Prostate gland (tissue), 2 donors: ENCODE data around the gene SND1. TPM values are rescaled to one million over a fixed set of nuclear protein-coding genes. Genes with fewer than 3 reads are reported as not detected.

ENCODE experiments used
- DNase-seq: peaks from one replicate; pipeline ENCODE4 v3.0.0-alpha.2; 2019; ENCODE audit warnings: low spot score
- H3K27ac ChIP-seq, 2 donors: fragments of 200-600 bp; sonication (generic); 2 replicates each; pipeline ENCODE4 v1.5.1; 2017 to 2019
- H3K27me3 ChIP-seq: fragments of 200-600 bp; sonication (generic); replicated peaks from 2 replicates; pipeline ENCODE4 v1.5.1; 2019; ENCODE audit not compliant: insufficient read depth
- H3K36me3 ChIP-seq, 2 donors: fragments of 200-600 bp; sonication (generic); 1 replicate in 1 of 2; 2 replicates in 1 of 2; pipeline versions ENCODE4 v1.5.1 to v1.8.1; 2017 to 2019
- H3K4me1 ChIP-seq: fragments of 200-600 bp; sonication (generic); replicated peaks from 2 replicates; pipeline ENCODE4 v1.5.1; 2019
- H3K4me3 ChIP-seq, 2 donors: fragments of 200-600 bp; sonication (generic); 2 replicates each; pipeline ENCODE4 v1.5.1; 2017 to 2019
- H3K9me3 ChIP-seq: fragments of 200-600 bp; sonication (generic); 2 replicates; pipeline ENCODE4 v1.5.1; 2017
- POLR2A ChIP-seq: fragments of 450-650 bp; IDR thresholded peaks from one replicate; pipeline ENCODE4 v1.6.1; 2016; ENCODE audit warnings: antibody characterized with exemption, mild to moderate bottlenecking
- POLR2AphosphoS5 ChIP-seq: sonication (generic); formaldehyde crosslinking; IDR thresholded peaks from one replicate; pipeline ENCODE4 v1.6.1; 2017; ENCODE audit warnings: antibody characterized with exemption
- WGBS: methylation state at CpG from one replicate; pipeline ENCODE4 v1.1.5; 2018; 5-methylcytosine and 5-hydroxymethylcytosine counted together
- intact Hi-C: fragments of 100-400 bp; cut with DNase I; formaldehyde crosslinking; loops from one replicate; pipeline ENCODE4 v1.14.2; 2022
- total RNA-seq, 2 donors: library from RNA; depleted of rRNA; stranded (reverse); fragments of >200 nt; gene quantifications; one replicate each; pipeline ENCODE4 v1.1.0, GENCODE V29; 2016
- TF ChIP-seq, protein P1 (sequence below), 4 experiments: fragments of 200-600 bp in 2 of 4; fragments of 450-650 bp in 2 of 4; sonication (generic) in 2 of 4; IDR thresholded peaks; 1 replicate in 3 of 4; 2 replicates in 1 of 4; pipeline ENCODE4 v1.5.1; 2016 to 2019; ENCODE audit warnings: antibody characterized with exemption in 4 of 4, mild to moderate bottlenecking in 2 of 4, moderate library complexity in 2 of 4

SND1 gene
- total RNA-seq, 2 donors from 2014 or later, result 175 to 190 TPM

- DNase-seq, result no peak
- no peaks in the 10 kb centered on the region for H3K4me1 ChIP-seq
- 82% methylated on average over 2 of the region's 2 CpGs for WGBS
- no peak for TF ChIP-seq POLR2AphosphoS5
- TF ChIP-seq, protein P1, sequence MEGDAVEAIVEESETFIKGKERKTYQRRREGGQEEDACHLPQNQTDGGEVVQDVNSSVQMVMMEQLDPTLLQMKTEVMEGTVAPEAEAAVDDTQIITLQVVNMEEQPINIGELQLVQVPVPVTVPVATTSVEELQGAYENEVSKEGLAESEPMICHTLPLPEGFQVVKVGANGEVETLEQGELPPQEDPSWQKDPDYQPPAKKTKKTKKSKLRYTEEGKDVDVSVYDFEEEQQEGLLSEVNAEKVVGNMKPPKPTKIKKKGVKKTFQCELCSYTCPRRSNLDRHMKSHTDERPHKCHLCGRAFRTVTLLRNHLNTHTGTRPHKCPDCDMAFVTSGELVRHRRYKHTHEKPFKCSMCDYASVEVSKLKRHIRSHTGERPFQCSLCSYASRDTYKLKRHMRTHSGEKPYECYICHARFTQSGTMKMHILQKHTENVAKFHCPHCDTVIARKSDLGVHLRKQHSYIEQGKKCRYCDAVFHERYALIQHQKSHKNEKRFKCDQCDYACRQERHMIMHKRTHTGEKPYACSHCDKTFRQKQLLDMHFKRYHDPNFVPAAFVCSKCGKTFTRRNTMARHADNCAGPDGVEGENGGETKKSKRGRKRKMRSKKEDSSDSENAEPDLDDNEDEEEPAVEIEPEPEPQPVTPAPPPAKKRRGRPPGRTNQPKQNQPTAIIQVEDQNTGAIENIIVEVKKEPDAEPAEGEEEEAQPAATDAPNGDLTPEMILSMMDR (IDR thresholded peaks at IDR 0.05), result no peak
- no peak for TF ChIP-seq POLR2A
- H3K27me3 ChIP-seq, result no peaks in the 10 kb centered on the region
- H3K36me3 ChIP-seq, result no peaks in the 10 kb centered on the region
- intact Hi-C loops, result no loop called here
- H3K4me3 ChIP-seq, result no peak overlapping the region
- H3K9me3 ChIP-seq, result no peaks in the 10 kb centered on the region
- H3K27ac ChIP-seq, result no peak overlapping the region
These were observed 351.8 kb downstream of the SND1 start for GRCh38 chr7:128003787-128004186.

GRCh38 chr7:128004623-128005022 lies 352.6 kb downstream of the SND1 start:
- 84% methylated on average over 6 of the region's 6 CpGs for WGBS

GRCh38 chr7:128005117-128005516 lies 353.1 kb downstream of the SND1 start:
- Histone ChIP-seq H3K9me3 (no peaks in the 10 kb centered on the region), H3K4me3 (no peak overlapping the region), H3K36me3 (no peaks in the 10 kb centered on the region), H3K27ac (no peak overlapping the region), H3K27me3 (no peaks in the 10 kb centered on the region), H3K4me1 (no peaks in the 10 kb centered on the region)
- TF ChIP-seq POLR2AphosphoS5, result no peak
- no peak for DNase-seq
- intact Hi-C loops, result no loop called here
- WGBS, result 92% methylated on average over 7 of the region's 7 CpGs

More at GRCh38 chr7:128004623-128005022, 352.6 kb downstream of the SND1 start:
- no peaks in the 10 kb centered on the region for H3K27me3 ChIP-seq
- H3K27ac ChIP-seq, result no peak overlapping the region
- no peaks in the 10 kb centered on the region for H3K4me1 ChIP-seq
- DNase-seq, result no peak
- no peaks in the 10 kb centered on the region for H3K36me3 ChIP-seq
- H3K4me3 ChIP-seq, result no peak overlapping the region
- intact Hi-C loops, result no loop called here
- TF ChIP-seq POLR2AphosphoS5 (no peak), POLR2A (no peak)
- TF ChIP-seq, protein P1 (IDR thresholded peaks at IDR 0.05), result no peak
- H3K9me3 ChIP-seq, result no peaks in the 10 kb centered on the region

DNA sequence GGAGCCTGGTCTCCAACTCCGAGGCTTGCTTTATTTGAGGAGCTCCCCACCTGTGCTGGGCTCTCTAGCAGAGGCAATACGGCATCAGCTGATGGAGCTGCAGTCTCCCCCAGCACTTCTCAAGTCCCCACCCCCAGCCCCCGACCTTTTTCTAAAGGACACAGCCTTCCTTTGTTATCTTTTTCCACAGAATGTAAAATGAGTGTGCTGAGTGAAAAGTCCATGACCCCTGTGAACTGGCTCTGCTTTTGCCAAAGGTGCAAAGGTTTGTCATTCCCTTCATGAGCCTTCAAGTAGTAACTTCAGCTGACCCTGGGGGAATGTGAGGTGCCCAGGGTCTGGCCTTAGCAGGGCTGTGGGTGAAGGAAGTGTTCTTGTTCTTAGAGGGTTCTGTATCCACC lies 353.8 kb downstream of the SND1 start:
- Histone ChIP-seq H3K4me3 (no peak overlapping the region), H3K27me3 (no peaks in the 10 kb centered on the region), H3K27ac (no peak overlapping the region), H3K9me3 (no peaks in the 10 kb centered on the region), H3K36me3 (no peaks in the 10 kb centered on the region), H3K4me1 (no peaks in the 10 kb centered on the region)
- TF ChIP-seq, protein P1 (IDR thresholded peaks at IDR 0.05), result no peak
- TF ChIP-seq POLR2AphosphoS5 (no peak), POLR2A (no peak)
- intact Hi-C loops, result no loop called here
- no peak for DNase-seq
- 76% methylated on average over 3 of the region's 3 CpGs for WGBS

DNA sequence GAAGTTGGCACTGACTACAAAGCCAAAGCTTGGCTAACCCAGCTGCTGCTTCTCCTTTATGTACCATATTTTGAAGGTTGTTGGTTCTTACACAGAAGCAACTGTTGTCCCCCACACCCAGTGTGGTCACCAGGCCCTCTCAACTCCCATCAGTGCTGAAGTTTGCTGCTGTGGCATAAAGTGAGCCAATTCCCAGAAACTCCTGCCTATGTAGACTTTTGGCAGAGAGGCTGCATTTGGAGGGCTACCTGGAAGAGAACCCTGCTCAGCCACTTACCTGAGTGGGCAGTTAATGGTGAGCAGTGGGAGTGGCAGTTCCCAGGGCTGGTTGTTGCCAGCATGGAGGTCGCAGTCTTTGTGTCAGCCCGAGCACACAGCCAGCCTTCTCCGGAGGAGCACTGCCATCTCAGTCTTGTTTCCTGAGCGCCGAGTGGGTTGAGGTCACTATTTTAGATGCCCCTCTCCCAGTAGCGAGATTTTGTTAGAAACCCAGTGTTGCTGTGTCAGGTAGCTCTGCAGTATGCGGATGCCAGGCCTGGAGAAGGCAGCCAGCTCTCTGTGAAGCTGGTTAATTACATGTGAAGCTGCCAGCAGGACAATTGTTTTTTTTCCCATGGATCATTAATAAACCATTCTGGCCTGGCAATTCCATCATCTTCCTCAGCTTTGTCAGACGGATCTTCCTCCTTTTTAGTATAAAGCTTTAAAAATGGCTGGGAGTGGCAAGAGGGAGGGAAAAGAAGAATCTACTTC lies 354.7 kb downstream of the SND1 start:
- no peak for DNase-seq
- Histone ChIP-seq H3K4me3 (no peak overlapping the region), H3K9me3 (no peaks in the 10 kb centered on the region), H3K27ac (no peak overlapping the region), H3K27me3 (no peaks in the 10 kb centered on the region), H3K36me3 (no peaks in the 10 kb centered on the region), H3K4me1 (no peaks in the 10 kb centered on the region)
- TF ChIP-seq POLR2A (no peak), POLR2AphosphoS5 (no peak)
- TF ChIP-seq, protein P1 (IDR thresholded peaks at IDR 0.05), result no peak
- 82% methylated on average over 8 of the region's 8 CpGs for WGBS
- intact Hi-C loops, result no loop called here
